Panc1 (cell line): ENCODE measurements around the gene SLC27A4.

Experiments
- POLR2AphosphoS5 ChIP-seq: IDR thresholded peaks from 2 replicates; pipeline ENCODE4 v1.6.1; 2012; ENCODE audit warnings: mild to moderate bottlenecking, low read depth, low read length, moderate library complexity
- TF ChIP-seq, protein P1 (sequence below): fragments of 450-650 bp; IDR thresholded peaks from 2 replicates; pipeline ENCODE4 v1.5.1; 2017; ENCODE audit warnings: mild to moderate bottlenecking

DNA sequence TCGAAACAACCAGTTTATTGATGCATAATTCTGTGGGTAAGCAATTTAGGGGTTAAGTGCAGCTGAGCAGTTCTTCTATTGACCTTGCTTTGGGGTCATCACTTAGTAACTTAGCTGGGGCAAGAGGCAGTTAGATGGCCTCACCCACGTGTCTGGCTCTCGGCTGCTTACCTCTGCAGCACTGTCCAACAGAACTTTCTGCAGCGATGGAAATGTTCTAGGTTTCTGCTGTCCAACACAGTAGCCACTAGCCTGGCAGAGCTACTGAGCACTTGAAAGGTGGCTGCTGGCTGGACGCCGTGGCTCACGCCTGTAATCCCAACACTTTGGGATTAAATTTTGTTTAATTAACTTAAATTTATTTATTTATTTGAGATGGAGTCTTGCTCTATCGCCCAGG lies 17.8 kb downstream of the SLC27A4 start:
- TF ChIP-seq POLR2AphosphoS5, result no peak
- TF ChIP-seq, protein P1, sequence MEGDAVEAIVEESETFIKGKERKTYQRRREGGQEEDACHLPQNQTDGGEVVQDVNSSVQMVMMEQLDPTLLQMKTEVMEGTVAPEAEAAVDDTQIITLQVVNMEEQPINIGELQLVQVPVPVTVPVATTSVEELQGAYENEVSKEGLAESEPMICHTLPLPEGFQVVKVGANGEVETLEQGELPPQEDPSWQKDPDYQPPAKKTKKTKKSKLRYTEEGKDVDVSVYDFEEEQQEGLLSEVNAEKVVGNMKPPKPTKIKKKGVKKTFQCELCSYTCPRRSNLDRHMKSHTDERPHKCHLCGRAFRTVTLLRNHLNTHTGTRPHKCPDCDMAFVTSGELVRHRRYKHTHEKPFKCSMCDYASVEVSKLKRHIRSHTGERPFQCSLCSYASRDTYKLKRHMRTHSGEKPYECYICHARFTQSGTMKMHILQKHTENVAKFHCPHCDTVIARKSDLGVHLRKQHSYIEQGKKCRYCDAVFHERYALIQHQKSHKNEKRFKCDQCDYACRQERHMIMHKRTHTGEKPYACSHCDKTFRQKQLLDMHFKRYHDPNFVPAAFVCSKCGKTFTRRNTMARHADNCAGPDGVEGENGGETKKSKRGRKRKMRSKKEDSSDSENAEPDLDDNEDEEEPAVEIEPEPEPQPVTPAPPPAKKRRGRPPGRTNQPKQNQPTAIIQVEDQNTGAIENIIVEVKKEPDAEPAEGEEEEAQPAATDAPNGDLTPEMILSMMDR, result no peak
